Stimulated activated CD4-positive, alpha-beta T cell treated with anti-CD3 and anti-CD28 coated beads, Interleukin-15, amount 100 ng/mL, for 24 hours (primary cell): ENCODE data around the gene CCDC12.
A peak's percentile ranks its signal among the peaks of the same experiment; 100 is the strongest.

Experiments used
- DNase-seq: peaks from one replicate; pipeline ENCODE4 v3.0.0-alpha.2; 2020

CCDC12 gene

DNA sequence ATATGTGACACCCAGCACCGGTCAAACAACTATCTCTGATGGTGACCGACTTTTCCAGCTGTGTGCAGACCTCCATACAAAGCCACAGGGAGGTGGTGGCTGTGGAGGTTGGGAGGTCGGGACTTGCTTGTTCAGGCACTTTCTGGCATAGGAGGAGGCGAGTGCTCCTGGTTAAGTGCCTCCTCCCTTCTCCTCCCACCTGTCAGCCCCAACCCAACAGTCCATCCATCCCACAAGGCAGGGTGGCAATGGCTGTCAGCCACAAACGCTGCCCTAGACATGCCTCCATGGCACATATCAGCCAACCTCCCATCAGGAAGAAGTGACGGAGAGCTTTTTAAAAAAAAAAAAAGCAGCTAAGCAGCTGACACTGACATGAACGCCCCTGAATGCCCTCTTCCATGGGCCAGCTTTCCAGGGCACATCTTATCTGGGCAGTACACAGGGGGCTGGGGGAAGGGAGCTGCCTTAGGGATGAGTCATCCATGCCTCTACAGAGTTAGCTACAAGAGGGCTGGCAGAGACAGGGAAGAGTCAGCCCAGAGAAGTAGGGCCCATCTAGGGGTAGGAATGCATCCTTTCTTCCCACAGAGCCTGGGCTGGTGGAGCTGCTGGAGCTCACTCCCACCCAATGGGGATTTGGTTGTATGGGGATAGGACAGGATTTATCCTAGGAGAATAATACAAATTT, 41.2 kb downstream of the CCDC12 start:
- no peak for DNase-seq

DNA sequence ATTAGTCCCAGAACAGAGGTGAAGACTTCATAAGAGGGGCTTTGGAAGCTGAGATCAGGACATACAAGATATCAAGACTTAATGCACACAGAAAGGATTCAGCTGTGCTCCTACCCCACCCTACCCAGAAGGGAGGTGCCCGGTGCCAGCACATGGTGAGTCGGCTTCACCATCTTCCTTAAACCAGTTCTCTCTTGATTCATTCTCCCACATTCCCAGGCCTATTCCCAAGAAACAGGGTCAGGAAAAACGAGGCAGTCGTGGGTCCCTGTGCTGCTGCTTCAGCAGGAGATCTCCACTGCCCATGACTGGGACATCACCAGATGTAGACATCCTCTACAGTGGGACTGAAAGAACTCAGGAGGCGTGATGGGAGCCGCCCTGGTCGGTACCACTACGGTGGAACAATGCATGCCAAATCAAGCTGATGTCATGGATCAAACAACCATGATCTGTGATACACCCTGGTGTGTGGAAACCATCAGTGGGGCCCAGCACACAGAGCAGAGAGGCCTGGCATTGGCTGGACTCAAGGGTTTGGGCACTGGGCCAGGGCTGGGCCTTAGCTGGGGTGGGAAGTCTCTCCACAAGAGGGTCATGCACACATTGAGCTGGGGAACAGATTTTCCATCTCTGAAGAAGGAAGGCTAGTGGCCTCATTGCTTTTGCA, 41.9 kb downstream of the CCDC12 start:
- no peak for DNase-seq

DNA sequence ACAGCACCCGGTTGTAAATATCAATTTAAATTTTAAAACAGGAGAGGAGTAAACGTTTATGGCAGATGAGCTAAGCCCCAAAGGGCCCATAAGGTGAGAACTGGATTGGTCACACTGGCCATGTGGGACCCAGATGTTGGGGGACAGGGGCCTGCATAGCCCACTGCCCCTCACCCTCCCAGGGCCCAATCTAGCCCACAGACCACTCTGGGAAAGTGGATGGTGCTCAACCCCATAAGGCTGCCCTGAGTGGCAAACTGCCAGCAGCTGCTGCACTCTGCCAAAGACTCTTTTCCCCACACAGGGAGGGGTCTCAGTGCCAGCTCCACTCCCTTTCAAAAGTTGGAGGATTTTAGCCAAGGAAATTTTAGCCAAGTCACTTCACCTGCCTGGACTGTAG, 42.5 kb downstream of the CCDC12 start:
- DNase-seq = no peak

DNA sequence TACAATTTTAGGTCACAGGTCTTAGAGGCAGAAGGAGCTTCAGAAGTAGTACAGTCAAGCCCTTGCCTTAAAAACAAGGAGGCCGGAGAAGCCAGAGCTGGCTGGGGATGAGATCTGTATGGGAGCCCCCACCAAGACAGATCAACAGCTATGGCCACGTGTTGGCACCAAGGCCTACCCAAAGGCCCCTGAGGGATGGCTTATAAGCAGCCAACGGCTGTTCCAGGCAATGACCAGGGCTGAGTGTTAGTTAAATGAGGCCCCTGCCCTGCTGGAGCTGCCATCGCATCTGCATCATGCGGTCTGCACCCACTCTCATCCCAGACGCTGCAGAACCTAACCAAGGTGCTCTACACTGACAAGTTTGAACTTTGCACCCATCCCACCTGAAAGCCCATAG, 43.3 kb downstream of the CCDC12 start:
- DNase-seq = no peak

DNA sequence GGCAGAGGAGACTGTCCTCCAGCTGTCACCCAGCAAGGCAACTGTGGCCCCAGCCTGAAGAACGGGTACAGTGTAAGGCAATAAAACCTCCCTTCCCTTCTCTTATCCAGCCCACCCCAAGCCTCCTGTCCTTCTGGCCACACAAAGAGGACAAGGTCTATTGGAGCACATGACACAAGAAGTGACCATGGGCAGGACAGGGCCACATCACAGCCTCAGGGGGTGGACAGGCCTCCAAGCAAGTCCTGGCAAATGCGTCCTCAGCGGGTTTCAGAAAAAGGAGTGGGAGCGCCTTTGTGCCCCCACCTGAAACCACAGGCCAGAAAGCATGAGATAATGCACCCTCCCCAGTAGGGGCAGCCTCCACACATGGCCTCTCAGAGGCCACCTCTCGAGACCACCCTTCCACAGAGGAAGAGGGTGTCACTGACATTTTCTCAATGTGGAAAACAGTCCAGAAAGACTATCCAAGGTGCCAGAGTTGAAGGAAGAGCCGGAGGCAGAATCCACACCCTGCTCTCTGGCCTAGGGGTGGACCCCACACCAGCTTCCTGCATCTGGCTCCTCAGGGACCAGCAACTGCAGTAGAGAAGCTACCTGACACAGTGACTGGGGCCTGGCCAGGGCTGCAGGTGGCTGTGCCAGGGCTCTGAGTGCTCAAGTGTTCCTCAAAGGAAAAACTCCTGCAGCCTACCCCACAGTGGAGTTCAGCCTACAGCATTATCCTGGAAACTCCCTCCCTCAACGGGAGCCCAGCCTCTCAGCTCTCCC, 43.9 kb downstream of the CCDC12 start:
- no peak for DNase-seq

DNA sequence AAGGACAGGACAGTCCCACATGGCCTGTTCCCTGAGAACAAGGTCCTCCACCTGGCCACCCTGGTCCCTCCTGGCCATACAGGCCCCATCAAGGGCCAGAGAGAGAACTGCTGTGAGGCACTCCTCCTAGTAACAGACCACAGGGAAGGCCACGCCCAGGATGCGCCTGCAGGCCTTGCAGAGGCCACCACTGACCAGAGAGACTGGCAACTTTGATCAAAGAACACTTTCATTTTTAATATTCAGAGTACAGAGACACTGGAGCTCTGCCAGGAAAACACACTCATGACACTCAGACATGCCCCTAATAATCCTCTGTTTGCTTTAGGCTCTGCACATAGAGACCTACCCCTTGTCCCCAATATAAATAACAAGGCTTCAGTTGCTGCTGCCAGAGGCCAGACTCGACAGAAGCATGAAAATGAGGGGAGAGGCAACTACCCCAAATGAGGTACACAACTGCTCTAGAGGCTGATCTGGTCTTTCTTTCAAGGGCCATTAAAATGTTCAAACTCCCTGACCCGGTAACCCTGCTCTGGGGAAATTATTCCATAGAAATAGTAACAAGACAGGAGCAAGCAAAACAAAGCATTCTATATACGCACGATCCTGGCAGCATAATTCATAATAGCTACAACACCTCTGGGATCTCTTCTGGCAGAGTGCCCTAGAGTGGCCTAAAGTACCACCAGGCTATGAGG, 44.8 kb downstream of the CCDC12 start:
- DNase-seq = no peak

DNA sequence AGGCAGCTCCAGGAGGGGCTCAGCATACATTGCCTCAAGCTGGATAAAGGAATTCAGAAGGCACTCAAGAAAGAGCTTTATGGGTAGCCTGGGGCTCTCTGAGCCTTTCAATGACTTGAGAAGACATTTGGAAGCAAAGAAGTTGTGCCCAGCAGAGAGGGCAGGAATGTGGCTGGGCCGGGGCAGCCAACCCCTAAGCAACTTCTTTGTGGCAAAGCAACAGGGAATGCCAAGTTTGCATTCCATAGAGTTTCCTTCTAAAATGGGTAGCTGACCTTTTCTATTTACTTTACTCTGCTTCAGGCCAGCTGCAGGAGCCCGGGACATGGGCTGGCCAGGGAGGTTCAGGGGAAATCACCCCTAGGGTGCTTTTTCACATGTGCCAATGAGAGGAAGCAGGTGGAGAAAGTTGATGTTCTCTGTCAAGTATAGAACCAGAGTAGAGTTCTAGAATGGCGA, 45.6 kb downstream of the CCDC12 start:
- no peak for DNase-seq

DNA sequence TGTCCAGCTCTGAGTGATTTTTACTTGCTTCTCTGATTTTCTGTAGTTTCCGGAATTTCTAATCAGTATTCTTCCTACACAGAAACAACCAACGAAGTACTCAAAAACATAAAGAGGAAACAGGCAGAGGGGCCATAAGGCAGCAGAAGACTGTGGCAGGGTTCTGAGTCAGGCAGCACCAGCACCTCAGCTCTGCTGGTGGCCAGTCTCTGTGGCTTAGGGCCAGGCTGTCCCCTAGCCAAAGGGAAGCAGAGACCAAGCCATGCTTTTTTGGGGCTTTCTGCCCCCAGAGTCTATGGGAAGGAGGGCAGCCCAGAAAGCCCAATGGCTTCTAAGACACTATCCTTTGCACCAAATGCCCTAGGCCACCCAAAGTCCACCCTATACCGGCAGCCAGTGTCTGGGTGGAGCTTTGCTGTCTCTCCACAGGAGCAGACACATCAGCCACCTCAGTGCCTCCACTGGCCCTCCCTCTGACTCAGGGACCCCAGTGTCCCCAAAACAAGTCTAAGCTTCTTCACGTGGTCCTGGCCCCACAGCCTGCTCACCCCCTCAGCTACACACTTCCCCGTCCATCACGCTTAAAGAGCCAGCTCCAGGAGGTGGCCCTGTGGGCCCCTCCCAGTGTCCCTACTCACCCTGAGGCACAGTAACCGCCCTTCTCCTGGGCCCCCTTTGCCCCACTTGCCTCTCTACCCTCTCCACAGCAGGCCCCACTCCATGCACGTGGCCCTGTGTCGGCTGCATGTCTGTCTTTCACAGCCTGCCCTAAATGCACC, 46.2 kb downstream of the CCDC12 start:
- DNase-seq = no peak

DNA sequence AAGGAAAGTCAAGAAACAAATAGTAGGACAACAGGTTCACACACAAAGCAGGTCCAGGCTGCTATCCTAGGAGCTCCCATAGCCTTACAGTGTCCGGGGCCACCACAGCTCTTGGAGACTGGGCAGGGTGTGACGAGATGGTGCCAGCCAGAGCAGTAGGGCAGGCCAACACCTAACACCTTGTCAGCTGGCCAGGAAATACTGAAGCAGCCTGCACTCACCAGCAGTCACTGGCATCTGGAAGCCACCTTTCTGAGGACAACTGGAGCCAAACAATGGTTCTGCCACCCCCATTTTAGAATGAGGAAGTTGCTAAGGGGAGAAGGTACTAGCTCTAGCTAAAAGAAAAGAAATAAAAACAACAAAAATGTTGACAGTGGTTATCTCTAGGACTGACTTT, 47.2 kb downstream of the CCDC12 start:
- DNase-seq = no peak

DNA sequence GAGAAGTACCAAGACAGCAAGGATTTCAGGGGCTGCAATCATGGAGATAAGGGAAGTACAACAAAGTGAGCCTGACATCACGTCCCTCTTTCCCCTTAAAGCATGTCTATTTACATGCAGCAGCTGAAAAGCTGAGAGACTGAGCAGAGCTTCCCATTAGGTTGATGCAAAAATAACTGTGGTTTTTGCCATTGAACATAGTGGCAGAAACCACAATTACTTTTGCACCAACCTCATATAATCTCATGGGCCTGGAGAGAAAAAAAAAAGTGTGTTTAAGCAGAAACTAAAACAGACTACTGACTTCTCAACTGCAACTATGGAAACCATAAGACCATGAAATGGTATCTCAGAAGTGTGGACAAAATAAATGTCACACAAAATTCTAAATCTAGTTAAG, 48.3 kb downstream of the CCDC12 start:
- DNase-seq = no peak

DNA sequence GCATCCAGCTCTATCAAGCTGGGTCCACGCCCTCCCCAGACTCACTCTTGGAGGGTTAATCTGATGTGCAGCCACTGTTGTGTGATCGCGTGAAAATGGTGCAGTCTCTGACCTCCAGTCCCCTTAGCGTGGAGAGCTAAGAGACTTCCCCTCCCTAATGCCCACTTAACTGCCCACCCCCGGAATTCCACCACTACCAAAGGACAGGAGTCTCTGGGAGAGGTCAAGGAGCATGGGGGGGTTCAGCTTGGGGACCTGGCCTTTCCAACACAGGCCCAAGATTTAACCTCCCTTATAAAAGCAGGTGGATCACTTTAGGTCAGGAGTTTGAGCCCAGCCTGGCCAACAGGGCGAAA, 48.8 kb downstream of the CCDC12 start:
- no peak for DNase-seq

DNA sequence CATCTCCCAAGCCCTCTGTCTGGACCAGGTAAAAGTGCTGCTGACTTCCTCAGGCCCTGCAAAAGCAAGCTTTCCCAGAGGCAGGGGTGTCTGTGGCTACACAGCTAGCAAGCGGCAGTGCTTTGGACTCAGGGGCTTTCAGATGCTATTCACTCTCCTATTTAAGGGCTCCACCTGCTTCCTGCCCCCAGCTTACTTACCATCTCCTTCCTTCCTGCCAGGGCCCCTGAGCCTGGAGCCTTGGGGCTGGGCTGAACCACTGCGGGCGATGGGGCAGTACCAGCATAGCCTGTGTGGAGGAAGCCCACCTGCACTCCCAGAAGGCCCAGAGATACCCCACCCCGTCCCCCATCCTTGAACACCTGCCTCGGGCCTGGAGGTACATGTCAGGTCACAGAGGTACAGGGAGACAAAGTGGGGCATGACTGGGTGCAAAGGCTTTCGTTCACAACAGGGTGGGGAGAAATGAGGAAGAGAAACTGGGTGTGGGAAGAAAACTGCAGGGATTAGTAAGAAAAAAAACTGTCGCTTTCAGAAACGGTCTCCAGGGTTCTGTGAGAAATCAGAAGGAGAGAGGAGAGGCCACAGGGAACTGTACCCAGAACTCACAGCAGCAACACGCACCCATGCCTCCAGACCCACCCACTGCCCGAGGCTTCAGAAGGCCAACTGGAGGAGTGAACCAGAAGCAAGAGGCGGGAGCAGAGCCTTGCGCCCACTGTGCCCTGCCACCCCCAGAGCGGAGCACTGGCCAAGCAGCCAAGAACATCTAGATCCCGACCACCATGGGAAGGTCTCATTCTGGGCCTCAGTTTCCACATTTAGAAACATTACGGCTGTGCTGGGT, 49.5 kb downstream of the CCDC12 start:
- no peak for DNase-seq

DNA sequence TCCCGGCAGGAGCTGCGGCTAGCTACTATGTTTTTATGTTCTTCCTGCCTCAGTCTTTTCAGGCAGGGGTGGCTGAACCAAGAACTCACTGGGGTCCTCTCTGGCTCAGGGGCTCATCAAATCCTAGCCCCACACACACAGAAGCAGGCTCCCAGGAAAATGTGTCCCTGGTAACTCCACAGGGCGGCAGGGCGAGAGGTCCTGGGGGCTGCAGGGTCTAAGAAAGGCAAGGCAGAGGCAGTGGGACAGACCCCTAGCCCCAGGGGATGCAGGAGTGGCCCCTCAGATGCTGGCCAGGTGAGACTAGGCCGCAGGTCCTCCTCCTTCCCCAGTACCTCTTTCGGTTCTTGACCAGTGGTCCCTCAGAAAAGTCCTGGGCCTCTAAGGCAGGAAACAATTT, 50.1 kb downstream of the CCDC12 start:
- no peak for DNase-seq

DNA sequence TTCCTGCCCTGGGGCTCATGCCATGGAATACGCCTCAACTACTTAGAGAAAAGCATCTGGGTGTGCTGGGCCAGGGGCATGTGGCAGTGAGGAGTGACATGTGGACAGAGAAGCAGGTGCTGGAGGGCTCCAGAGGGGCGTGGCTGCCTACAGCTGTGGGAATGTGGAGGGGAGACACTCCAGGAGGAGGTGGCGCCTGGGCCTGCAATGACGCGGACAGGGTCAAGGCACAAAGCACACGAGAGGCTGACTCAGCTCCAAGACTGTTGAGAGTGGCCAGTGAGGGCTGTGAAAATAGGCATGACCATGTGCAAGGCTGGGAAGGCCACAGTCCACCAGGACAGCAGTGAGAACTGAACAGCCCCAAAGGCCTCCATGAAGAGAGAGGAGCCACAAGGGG, 50.5 kb downstream of the CCDC12 start:
- no peak for DNase-seq

DNA sequence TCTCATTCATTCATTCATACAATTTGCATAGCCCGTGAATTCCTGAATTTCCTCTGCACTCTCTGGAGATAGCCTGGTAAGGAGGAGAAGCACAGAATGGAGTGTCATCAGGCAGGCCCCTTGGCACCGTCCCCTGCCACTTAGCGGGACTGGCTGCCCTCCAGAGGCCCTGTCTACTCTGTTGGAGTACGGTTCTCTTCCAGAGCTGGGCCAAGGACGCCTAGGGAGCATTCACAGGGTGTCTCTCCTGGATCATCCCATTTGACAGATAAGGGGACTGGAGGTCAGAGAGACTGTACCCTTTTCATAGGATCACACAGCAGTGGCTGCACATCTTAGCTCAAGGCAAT, 51.0 kb downstream of the CCDC12 start:
- no peak for DNase-seq

DNA sequence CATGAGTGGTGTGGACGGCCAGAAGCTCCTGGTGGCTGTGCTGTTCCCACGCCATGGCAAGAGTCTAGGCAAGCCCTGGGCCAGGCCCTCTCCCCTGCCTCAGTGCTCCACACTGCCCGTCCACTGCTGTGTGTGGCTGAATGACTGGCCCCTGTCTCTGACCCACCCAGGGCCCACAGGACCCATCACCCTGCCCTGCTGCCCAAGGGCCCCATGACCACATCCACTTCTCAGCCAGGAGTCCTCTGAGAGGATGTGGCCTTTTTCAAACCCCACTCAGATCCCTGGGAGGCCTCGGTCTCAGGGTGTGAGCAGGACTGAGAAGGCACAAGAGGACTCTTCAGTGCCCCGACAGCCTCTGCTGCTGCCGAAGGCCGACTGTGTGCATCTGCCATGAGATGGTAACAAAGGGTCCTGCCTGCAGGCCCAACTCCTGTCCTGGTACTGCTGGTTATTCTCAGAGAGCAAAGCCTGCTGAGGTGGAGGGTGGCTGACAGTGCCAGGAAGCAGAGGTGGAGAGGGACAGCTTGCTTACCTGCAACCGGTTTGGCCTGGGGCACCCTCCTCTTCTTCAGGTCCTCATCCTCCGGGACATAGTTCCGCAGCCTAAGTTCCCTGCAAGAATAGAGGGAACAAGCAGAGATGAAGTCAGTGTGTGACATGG, 51.5 kb downstream of the CCDC12 start:
- no peak for DNase-seq

DNA sequence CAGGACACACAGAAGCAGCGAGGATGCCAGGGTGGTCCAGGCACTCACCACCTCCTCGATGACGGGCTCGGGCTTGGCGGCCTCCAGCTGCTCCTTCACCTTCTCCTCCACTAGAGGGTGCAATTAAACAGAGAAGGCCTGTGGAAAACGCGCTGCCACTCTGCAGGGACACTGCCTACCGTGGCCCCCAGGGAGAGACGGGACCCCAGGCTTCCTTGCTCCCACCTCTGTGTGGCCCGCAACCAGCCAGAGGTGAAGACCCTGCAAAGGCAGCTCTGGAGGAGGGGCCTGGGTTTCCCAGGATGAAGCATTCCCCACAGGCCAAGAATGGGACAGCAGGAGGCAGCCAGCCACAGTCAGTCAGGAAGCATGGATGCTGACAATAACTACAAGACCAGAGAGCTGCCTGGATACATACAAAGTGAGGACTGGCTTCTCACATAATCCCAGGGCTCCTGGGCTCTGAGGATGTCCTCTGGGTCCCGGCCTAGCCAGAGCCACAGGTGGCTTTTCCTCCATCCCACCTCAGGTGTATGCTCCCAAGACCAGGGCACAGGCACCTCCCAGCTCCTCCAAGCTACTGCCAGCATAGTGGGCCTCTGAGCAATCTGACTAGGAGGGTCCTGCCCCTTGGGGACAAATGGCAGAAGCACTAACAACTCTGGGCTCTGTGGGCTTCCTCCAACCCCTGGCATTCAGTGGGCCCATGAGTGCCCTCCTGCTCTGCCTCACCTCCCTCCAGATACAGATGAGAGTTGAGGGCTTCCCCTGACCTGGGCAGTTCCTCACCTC, 52.8 kb downstream of the CCDC12 start:
- DNase-seq = peak; percentile 51

DNA sequence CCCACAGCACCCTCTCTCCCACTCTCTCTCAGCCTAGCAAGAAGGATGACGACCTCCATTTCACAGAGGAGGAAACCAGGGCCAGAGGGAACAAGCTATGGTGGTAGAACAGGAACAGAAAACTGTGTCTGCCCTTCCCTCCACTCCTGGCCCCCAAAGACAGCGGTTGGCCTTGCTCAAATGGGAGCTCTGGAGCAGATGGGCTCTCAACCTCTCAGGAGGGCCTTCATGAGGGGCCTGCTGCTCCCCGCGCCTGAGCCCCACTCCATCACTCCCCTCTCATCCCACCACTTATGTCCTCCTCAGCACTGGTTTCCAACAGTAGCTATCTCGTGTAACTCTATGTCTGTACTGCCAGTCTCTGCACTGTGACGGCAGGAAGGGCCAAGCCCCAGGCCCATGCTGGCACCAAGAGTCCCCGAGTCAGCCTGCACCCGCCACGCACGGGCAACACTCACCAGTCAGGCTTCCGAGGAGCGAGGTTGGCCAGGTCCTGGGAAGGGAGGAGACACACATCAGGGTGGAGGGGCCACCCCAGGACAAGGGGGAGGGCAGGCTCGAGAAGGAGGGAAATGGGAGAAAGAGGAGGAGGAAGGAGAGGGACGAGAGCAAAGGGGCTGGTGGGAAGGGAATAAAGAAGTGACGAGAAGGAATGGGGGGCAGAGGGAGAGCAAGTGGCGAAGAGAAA, 53.5 kb downstream of the CCDC12 start:
- no peak for DNase-seq

DNA sequence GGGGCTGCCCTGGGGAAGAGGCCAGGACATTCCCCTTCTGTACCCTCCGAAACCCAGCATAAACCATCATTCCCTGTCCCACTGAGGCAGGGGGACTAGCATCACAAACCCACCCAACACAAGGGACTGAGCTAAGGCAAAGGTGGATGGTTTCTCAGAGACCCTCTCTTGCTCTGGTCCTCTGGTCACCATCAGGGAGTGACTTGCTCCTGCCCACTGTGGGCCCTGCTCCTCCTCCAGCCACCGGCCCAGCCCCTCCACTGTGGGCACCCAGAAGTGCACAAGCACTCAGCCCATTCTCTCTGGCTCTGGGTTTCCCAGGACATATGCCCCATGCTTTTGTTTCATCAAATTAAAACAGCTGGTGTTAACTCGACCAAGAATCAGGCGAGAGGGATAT, 54.1 kb downstream of the CCDC12 start:
- DNase-seq = no peak

DNA sequence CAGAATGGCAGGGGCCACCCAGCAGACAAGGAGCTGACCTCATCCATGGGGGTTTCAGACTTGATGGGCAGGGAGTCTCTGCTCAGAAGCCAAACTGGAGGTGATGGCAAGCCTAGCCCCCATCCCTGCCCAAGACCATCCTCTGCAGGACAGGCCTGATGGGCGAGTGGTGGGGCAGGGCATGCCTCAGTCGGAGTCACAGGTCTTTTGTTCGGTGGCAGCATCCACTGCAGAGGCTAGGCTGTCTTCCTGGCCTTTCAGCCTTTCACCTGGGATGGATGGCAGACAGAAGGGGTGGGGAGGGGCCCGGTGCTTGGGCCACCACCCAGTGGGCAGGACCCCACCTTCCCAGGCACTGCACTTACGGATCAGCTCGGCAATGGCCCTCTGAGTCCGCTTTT, 54.7 kb downstream of the CCDC12 start:
- no peak for DNase-seq
